CD4-positive, alpha-beta memory T cell (primary cell): ENCODE data around the gene C1orf159. TPM values are rescaled to one million over a fixed set of nuclear protein-coding genes. Genes with fewer than 3 reads are reported as not detected.

Source experiments
- CTCF ChIA-PET: fragments of 350-600 bp; sonication (Branson Sonifier 250); formaldehyde crosslinking; loops from one replicate; lab custom pipeline; 2021; ENCODE audit warnings: inconsistent platforms; ENCODE audit not compliant: partially characterized antibody; lab: Charles Lee
- POLR2A ChIA-PET: fragments of 350-600 bp; sonication (Branson Sonifier 250); formaldehyde crosslinking; loops from one replicate; lab custom pipeline; 2021; ENCODE audit not compliant: partially characterized antibody; lab: Charles Lee
- DNase-seq, 5 donors: peaks; one replicate each; pipeline versions ENCODE4 v3.0.0 to v3.0.0-alpha.2; 2020 to 2022; ENCODE audit warnings: mixed read lengths in 1 of 5
- H3K27ac ChIP-seq: one replicate; pipeline ENCODE4 v1.7.0; 2013; ENCODE audit warnings: low read depth, low read length
- H3K27me3 ChIP-seq: 2 replicates; pipeline ENCODE4 v1.7.0; 2013; ENCODE audit warnings: mild to moderate bottlenecking, low read length, moderate library complexity; ENCODE audit not compliant: insufficient read depth
- H3K36me3 ChIP-seq: 2 replicates; pipeline ENCODE4 v1.7.0; 2013; ENCODE audit warnings: mild to moderate bottlenecking, low read length, moderate library complexity; ENCODE audit not compliant: insufficient read depth
- H3K4me1 ChIP-seq: 2 replicates; pipeline ENCODE4 v1.7.0; 2013; ENCODE audit warnings: mild to moderate bottlenecking, low read length, moderate library complexity; ENCODE audit not compliant: insufficient read depth
- H3K4me3 ChIP-seq, 2 donors: one replicate each; pipeline ENCODE4 v1.7.0; 2013; ENCODE audit warnings: low read length in 2 of 2, mild to moderate bottlenecking in 1 of 2
- H3K9me3 ChIP-seq, 2 donors: one replicate each; pipeline ENCODE4 v1.7.0; 2013; ENCODE audit warnings: low read length in 2 of 2, control low read depth in 1 of 2; ENCODE audit not compliant: control insufficient read depth in 1 of 2
- H3K27ac Mint-ChIP-seq, 7 donors: one replicate each; pipeline ENCODE4 v1.8.0; 2020 to 2021; ENCODE audit warnings: mixed read lengths in 7 of 7, mild to moderate bottlenecking in 6 of 7, inconsistent platforms in 3 of 7, moderate library complexity in 3 of 7
- H3K27me3 Mint-ChIP-seq, 2 donors: one replicate each; pipeline ENCODE4 v1.8.0; 2020 to 2021; ENCODE audit warnings: mixed read lengths in 2 of 2
- H3K36me3 Mint-ChIP-seq, 2 donors: one replicate each; pipeline ENCODE4 v1.8.0; 2020 to 2021; ENCODE audit warnings: mixed read lengths in 2 of 2, inconsistent platforms in 1 of 2, mild to moderate bottlenecking in 1 of 2
- H3K4me1 Mint-ChIP-seq, 4 donors: one replicate each; pipeline ENCODE4 v1.8.0; 2020 to 2021; ENCODE audit warnings: mixed read lengths in 4 of 4, mild to moderate bottlenecking in 1 of 4
- H3K4me3 Mint-ChIP-seq, 8 donors: one replicate each; pipeline ENCODE4 v1.8.0; 2020 to 2021; ENCODE audit warnings: mixed read lengths in 8 of 8, mild to moderate bottlenecking in 7 of 8, moderate library complexity in 6 of 8, inconsistent platforms in 3 of 8
- H3K9me3 Mint-ChIP-seq, 8 donors: one replicate each; pipeline ENCODE4 v1.8.0; 2020 to 2021; ENCODE audit warnings: mixed read lengths in 8 of 8, mild to moderate bottlenecking in 5 of 8, inconsistent platforms in 3 of 8, moderate library complexity in 1 of 8
- intact Hi-C: fragments of 100-400 bp; cut with micrococcal nuclease; formaldehyde crosslinking; loops from one replicate; pipeline ENCODE4 v1.15.1; 2023
- polyA plus RNA-seq, 2 donors: library from polyadenylated mRNA; unstranded; fragments of 300-500 nt; fragmentation: Illumina TruSeq; gene quantifications; one replicate each; pipeline ENCODE4 v1.2.3, GENCODE V29; 2021
- total RNA-seq, 2 experiments: library from RNA; stranded (reverse); gene quantifications; one replicate each; pipeline ENCODE4 v1.2.3, GENCODE V29; 2021

Gene C1orf159
- total and polyA plus RNA-seq, 4 experiments from 2014 or later = 3.8 to 15.1 (median 11.5) TPM

DNA sequence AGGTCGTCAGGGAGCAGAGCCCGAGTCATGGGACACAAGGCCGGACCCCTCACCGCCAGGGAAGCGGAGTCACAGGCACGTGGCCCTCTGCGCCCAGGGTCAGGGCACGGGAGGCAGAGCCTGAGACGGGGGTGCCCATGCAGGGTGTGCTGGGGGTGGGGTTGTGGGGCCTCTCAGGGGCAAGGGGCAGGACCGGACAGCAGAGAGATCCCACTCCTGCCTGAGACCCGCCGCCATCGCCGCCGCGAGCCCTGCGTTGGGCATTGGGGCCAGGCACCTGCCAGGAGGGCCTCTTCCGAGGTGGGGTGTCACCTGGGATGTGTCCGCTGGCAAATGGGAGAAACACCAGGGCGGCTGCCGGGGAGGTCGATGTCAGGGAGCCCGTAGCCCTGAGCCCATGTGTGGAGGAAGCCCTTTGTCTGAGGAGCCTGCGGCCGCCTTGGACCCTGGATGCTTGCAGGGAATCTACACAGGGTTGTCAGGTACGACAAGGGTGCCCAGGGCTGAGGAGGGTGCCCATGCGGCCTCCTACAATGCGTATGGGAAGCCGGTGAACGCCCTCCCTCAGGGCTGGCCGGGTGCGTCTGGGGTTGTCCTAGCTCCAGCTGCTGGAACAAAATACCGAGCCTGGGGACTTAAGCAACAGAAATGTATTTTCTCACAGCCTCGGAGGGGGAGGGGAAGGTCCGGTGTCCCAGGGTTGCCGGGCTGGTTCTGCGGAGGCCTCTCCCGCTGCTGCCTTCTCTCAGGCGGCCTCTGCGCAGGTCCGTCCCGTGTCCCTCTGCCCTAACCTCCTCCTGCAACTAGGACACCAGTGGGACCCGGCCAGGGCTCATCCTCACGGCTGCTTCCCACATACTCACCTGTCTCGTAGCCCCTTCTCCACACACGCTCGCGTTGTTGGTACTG, 16.4 kb upstream of the C1orf159 start:
- Mint-ChIP-seq H3K27me3 (no peaks in the 10 kb centered on the region), H3K36me3 (no peaks in the 10 kb centered on the region), H3K9me3 (no peaks in the 10 kb centered on the region), H3K4me3 (no peak overlapping the region), H3K27ac (no peak overlapping the region), H3K4me1 (peaks cover under 1 to 15% (median 4%) of the 10 kb centered on the region in 4 donors)
- no peaks in the 10 kb centered on the region for H3K27me3 ChIP-seq
- no peaks in the 10 kb centered on the region for H3K36me3 ChIP-seq
- ChIA-PET CTCF (no interaction called here), POLR2A (no interaction called here)
- H3K27ac ChIP-seq = no peak overlapping the region
- intact Hi-C loops = no loop called here
- no peak for DNase-seq
- no peak overlapping the region for H3K4me3 ChIP-seq
- H3K4me1 ChIP-seq = peaks cover 12% of the 10 kb centered on the region
- H3K9me3 ChIP-seq = no peaks in the 10 kb centered on the region

GRCh38 chr1:1130206-1131120, 14.6 kb upstream of the C1orf159 start:
- DNase-seq = no peak
- Histone ChIP-seq H3K27ac (no peak overlapping the region), H3K4me1 (no peaks in the 10 kb centered on the region), H3K4me3 (no peak overlapping the region), H3K36me3 (no peaks in the 10 kb centered on the region), H3K9me3 (no peaks in the 10 kb centered on the region), H3K27me3 (no peaks in the 10 kb centered on the region)
- ChIA-PET CTCF (interaction anchor here (0.7 to 1.5 kb wide), 3 partner anchors 8 to 160 kb away, joined by 3 to 4 read pairs (median 3); no protein-coding TSS in a partner anchor), POLR2A (interaction anchor here (1.4 kb wide), 1 partner anchor 83 kb away, joined by 3 read pairs; the partner anchor contains the start of gene TNFRSF4)
- Mint-ChIP-seq H3K27ac (peak overlapping the region in 1 of 7 donors; percentile 82), H3K4me3 (no peak overlapping the region), H3K4me1 (peaks cover 0 to 6% (median 0%) of the 10 kb centered on the region in 4 donors), H3K9me3 (no peaks in the 10 kb centered on the region), H3K27me3 (no peaks in the 10 kb centered on the region), H3K36me3 (no peaks in the 10 kb centered on the region)
- intact Hi-C loops = no loop called here

GRCh38 chr1:1129381-1129821, 13.5 kb upstream of the C1orf159 start:
- intact Hi-C loops = no loop called here
- Mint-ChIP-seq H3K36me3 (no peaks in the 10 kb centered on the region), H3K27ac (peak overlapping the region in 1 of 7 donors; percentile 72), H3K27me3 (no peaks in the 10 kb centered on the region), H3K4me1 (peaks cover 0 to 3% (median 0%) of the 10 kb centered on the region in 4 donors), H3K9me3 (no peaks in the 10 kb centered on the region), H3K4me3 (no peak overlapping the region)
- no peak overlapping the region for H3K27ac ChIP-seq
- POLR2A ChIA-PET = interaction anchor here (1.4 kb wide), 1 partner anchor 84 kb away, joined by 3 read pairs; the partner anchor contains the start of gene TNFRSF4
- H3K4me1 ChIP-seq = no peaks in the 10 kb centered on the region
- no peaks in the 10 kb centered on the region for H3K9me3 ChIP-seq
- DNase-seq = no peak
- CTCF ChIA-PET = interaction anchor here (0.9 to 1.5 kb wide), 2 partner anchors 12 to 161 kb away, joined by 3 read pairs; no protein-coding TSS in a partner anchor
- H3K4me3 ChIP-seq = no peak overlapping the region
- no peaks in the 10 kb centered on the region for H3K36me3 ChIP-seq
- H3K27me3 ChIP-seq = no peaks in the 10 kb centered on the region

DNA sequence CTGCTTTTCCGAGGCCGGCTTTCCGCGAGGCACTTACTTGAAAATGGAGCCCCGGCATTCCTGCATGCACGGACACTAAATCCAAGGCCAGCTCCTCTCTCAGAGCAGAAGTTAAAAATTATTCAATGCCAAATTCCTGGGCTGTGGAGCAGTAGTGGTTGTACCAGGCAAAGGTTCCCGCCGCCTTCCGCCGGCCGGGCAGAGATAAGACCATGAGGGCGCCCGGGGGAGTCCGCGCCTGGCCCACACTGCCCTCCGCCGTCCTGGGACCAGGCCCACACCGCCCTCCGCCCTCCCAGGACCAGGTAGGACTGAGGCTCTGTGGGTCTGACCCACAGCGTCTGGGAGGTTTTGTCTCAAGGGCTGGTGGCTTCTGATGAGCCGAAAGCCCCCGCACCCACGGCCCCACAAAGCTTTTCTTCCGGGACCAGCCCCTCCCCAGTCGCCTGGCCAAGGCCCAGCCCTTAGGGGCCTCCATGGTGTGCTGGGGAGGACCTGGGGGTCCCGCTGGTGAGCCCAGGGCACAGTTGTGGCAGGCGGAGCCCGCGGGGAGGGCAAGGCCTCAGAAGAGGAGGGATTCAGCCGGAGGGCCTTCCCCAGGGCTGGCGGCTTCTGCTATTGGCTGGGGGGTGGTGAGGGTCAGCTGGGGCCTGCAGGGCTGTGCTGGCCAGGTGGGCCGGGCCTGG, 12.7 kb upstream of the C1orf159 start:
- peaks cover 2 to 4% (median 4%) of the 10 kb centered on the region in 4 donors for H3K4me1 Mint-ChIP-seq
- H3K36me3 Mint-ChIP-seq = no peaks in the 10 kb centered on the region
- no peaks in the 10 kb centered on the region for H3K36me3 ChIP-seq
- H3K27me3 ChIP-seq = no peaks in the 10 kb centered on the region
- H3K4me3 Mint-ChIP-seq = no peak overlapping the region
- ChIA-PET POLR2A (no interaction called here), CTCF (no interaction called here)
- H3K9me3 ChIP-seq = no peaks in the 10 kb centered on the region
- no peak overlapping the region for H3K4me3 ChIP-seq
- no peak overlapping the region for H3K27ac ChIP-seq
- no peaks in the 10 kb centered on the region for H3K4me1 ChIP-seq
- H3K9me3 Mint-ChIP-seq = no peaks in the 10 kb centered on the region
- no peak overlapping the region for H3K27ac Mint-ChIP-seq
- H3K27me3 Mint-ChIP-seq = no peaks in the 10 kb centered on the region
- no peak for DNase-seq
- intact Hi-C loops = no loop called here

DNA sequence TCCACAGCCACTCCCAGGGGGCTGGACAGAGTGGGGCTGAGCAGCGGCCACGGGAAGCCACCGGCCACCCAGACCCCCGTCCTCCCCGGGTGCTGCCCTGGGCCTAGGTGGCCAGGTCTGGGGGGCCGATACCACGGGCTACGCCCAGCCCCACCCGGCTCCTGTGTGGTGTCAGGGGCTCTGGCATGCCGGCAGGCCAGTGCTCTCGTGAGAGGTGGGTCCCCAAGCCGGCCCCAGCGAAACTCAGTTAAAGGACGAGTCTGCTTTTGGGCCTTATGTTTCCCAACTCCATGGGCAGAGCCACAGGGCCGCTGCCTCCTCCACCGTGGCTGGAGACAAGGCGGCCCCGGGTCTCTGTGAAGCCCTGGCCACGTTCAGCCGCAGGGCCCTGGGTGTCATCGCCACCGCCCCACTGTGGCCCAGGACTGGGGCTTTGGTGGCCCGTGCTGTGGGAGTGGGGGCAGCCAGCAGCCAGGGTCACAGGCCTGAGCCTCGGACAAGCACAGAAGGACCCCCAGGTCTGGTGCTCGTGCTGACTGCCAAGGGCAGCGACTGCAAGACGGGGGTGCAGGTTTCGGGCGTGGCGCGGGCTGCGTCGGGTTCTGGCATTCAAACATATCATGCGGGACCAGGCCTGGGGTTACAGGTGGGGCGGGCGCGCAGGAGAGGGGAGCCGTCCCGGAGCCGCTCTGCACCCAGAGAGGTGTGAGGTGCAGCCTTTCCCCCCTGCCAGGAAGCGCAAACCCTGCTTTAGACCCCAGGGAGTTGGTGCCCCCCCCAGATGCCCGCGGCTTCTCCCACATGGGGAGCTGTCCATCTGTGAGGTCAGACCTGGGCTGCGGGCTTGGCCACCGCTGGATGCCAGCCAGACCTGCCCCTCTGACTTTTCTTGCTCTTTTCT, 11.9 kb upstream of the C1orf159 start:
- intact Hi-C loops = no loop called here
- Mint-ChIP-seq H3K4me1 (peaks cover 5 to 6% (median 6%) of the 10 kb centered on the region in 4 donors), H3K27ac (no peak overlapping the region), H3K27me3 (no peaks in the 10 kb centered on the region), H3K36me3 (no peaks in the 10 kb centered on the region), H3K4me3 (no peak overlapping the region), H3K9me3 (no peaks in the 10 kb centered on the region)
- ChIA-PET POLR2A (no interaction called here), CTCF (no interaction called here)
- no peak overlapping the region for H3K4me3 ChIP-seq
- H3K27me3 ChIP-seq = no peaks in the 10 kb centered on the region
- no peaks in the 10 kb centered on the region for H3K4me1 ChIP-seq
- H3K9me3 ChIP-seq = no peaks in the 10 kb centered on the region
- H3K36me3 ChIP-seq = no peaks in the 10 kb centered on the region
- no peak overlapping the region for H3K27ac ChIP-seq
- DNase-seq = no peak

DNA sequence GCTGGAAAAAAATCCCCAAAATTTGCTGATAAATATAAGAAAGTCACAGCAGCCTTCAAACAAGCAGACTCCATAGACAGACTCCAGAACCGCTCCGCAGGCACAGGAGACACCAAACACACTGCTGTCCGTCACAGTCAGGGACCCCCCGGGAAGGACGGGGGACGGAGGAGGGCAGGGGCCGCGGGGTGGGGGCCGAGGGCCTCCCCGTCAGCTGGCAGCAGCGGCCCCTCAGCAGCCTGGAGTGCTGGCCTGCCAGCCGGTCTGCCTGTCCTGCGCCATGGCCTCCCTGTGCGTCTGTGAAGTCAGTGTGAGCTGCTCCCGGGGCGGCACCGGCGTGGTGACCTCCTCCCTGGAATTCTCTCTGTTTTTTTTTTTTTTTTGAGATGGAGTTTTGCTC, 10.1 kb upstream of the C1orf159 start:
- Mint-ChIP-seq H3K4me3 (no peak overlapping the region), H3K36me3 (no peaks in the 10 kb centered on the region), H3K27me3 (no peaks in the 10 kb centered on the region), H3K27ac (peak overlapping the region in 1 of 7 donors; percentile 57), H3K9me3 (no peaks in the 10 kb centered on the region), H3K4me1 (peaks cover 3 to 6% (median 6%) of the 10 kb centered on the region in 4 donors)
- Histone ChIP-seq H3K36me3 (no peaks in the 10 kb centered on the region), H3K4me3 (no peak overlapping the region), H3K27ac (no peak overlapping the region), H3K4me1 (peaks cover 6% of the 10 kb centered on the region), H3K9me3 (no peaks in the 10 kb centered on the region), H3K27me3 (no peaks in the 10 kb centered on the region)
- ChIA-PET CTCF (interaction anchor here (6.4 kb wide), 1 partner anchor 165 kb away, joined by 57 read pairs; no protein-coding TSS in a partner anchor), POLR2A (interaction anchor here (0.6 kb wide), 1 partner anchor 318 kb away, joined by 4 read pairs; no protein-coding TSS in a partner anchor)
- intact Hi-C loops = no loop called here
- DNase-seq = no peak
